ENCODE results near the gene IPO9. TPM values are rescaled to one million over a fixed set of nuclear protein-coding genes. Genes with fewer than 3 reads are reported as not detected.

IPO9 gene
- total RNA-seq, 6 experiments from 2014 or later, result 10.3 to 21.7 (median 19.1) TPM

- Histone ChIP-seq H3K27ac (no peak overlapping the region), H3K27me3 (no peaks in the 10 kb centered on the region), H3K9me3 (no peaks in the 10 kb centered on the region), H3K4me1 (peaks cover 0 to 12% (median 0%) of the 10 kb centered on the region in 4 donors), H3K36me3 (no peaks in the 10 kb centered on the region), H3K4me3 (no peak overlapping the region)
- TF ChIP-seq POLR2A (IDR thresholded peaks at IDR 0.05) (no peak), CTCF (IDR thresholded peaks at IDR 0.05) (no peak)
- no peak for ATAC-seq
- WGBS (ENCODE audit: insufficient coverage, low coverage, low lambda C conversion rate, missing lambda C conversion rate), result no CpG with 5 or more reads among the region's 6 CpGs
- no peak for DNase-seq
- intact Hi-C loops (cut with DNase I), result loop anchor here (10.0 kb wide), 2 partner anchors 83 to 253 kb away; partner anchors contain the start of gene ARL8A (in 1 of the 2)
These were observed 63.3 kb downstream of the IPO9 start for GRCh38 chr1:201892211-201892610.

GRCh38 chr1:201893431-201893830 is 64.5 kb downstream of the IPO9 start:
- Histone ChIP-seq H3K4me3 (no peak overlapping the region), H3K36me3 (no peaks in the 10 kb centered on the region), H3K27ac (no peak overlapping the region), H3K9me3 (no peaks in the 10 kb centered on the region), H3K27me3 (no peaks in the 10 kb centered on the region), H3K4me1 (peaks cover 0 to 8% (median 0%) of the 10 kb centered on the region in 4 donors)
- TF ChIP-seq POLR2A (IDR thresholded peaks at IDR 0.05), result no peak
- no peak for TF ChIP-seq CTCF (IDR thresholded peaks at IDR 0.05)
- ATAC-seq, result no peak
- intact Hi-C loops (cut with DNase I), result loop anchor here (10.0 kb wide), 2 partner anchors 81 to 251 kb away; partner anchors contain the start of gene ARL8A (in 1 of the 2)
- WGBS (ENCODE audit: insufficient coverage, low coverage, low lambda C conversion rate, missing lambda C conversion rate), result 66% methylated on average over 3 of the region's 3 CpGs
- DNase-seq, result no peak

GRCh38 chr1:201894343-201895119 is 65.6 kb downstream of the IPO9 start:
- TF ChIP-seq POLR2A (IDR thresholded peaks at IDR 0.05) (no peak), CTCF (IDR thresholded peaks at IDR 0.05) (no peak)
- Histone ChIP-seq H3K27ac (no peak overlapping the region), H3K4me3 (no peak overlapping the region), H3K4me1 (peaks cover 0 to 6% (median 0%) of the 10 kb centered on the region in 4 donors), H3K9me3 (no peaks in the 10 kb centered on the region), H3K36me3 (no peaks in the 10 kb centered on the region), H3K27me3 (no peaks in the 10 kb centered on the region)
- no peak for DNase-seq
- 81% methylated on average over 5 of the region's 5 CpGs for WGBS (ENCODE audit: insufficient coverage, low coverage, low lambda C conversion rate, missing lambda C conversion rate)
- intact Hi-C loops (cut with DNase I), result loop anchor here (5.0 to 10.0 kb wide), 3 partner anchors 78 to 250 kb away; partner anchors contain the start of gene ARL8A (in 1 of the 2)
- no peak for ATAC-seq

GRCh38 chr1:201895120-201895665 is 66.2 kb downstream of the IPO9 start:
- 79% methylated on average over 5 of the region's 7 CpGs for WGBS (ENCODE audit: insufficient coverage, low coverage, low lambda C conversion rate, missing lambda C conversion rate)
- Histone ChIP-seq H3K9me3 (no peaks in the 10 kb centered on the region), H3K36me3 (no peaks in the 10 kb centered on the region), H3K27ac (no peak overlapping the region), H3K4me1 (peaks cover 0 to 5% (median 0%) of the 10 kb centered on the region in 4 donors), H3K4me3 (no peak overlapping the region), H3K27me3 (no peaks in the 10 kb centered on the region)
- TF ChIP-seq CTCF (IDR thresholded peaks at IDR 0.05) (no peak), POLR2A (IDR thresholded peaks at IDR 0.05) (no peak)
- intact Hi-C loops (cut with DNase I), result loop anchor here (5.0 to 10.0 kb wide), 3 partner anchors 77 to 250 kb away; partner anchors contain the start of gene ARL8A (in 1 of the 2)
- DNase-seq (no peak), ATAC-seq (no peak)
